Measurements from ENCODE around the gene ITGAL. TPM values are rescaled to one million over a fixed set of nuclear protein-coding genes. Genes with fewer than 3 reads are reported as not detected.
A peak's percentile ranks its signal among the peaks of the same experiment; 100 is the strongest.

ITGAL gene
- total and polyA plus RNA-seq, 2 of the 13 experiments (the other 11 are each of a cell fraction or from before 2014, with no cell fraction given), result 0.86 to 1.2 TPM

DNA sequence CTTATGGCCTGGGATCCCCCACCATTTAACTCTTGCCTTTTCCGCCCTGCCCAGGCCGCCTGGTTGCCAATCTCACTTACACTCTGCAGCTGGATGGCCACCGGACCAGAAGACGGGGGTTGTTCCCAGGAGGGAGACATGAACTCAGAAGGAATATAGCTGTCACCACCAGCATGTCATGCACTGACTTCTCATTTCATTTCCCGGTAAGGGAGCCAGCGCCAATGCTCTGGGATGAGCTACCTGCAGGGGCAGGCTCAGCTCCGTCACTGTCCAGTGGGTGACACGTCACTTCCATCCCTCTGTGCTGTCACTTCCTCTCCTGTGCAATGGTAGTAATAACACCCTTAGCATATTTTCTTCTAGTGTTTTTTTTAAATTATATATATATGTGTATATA, 26.7 kb downstream of the ITGAL start (continued):
- TF ChIP-seq, protein P1, sequence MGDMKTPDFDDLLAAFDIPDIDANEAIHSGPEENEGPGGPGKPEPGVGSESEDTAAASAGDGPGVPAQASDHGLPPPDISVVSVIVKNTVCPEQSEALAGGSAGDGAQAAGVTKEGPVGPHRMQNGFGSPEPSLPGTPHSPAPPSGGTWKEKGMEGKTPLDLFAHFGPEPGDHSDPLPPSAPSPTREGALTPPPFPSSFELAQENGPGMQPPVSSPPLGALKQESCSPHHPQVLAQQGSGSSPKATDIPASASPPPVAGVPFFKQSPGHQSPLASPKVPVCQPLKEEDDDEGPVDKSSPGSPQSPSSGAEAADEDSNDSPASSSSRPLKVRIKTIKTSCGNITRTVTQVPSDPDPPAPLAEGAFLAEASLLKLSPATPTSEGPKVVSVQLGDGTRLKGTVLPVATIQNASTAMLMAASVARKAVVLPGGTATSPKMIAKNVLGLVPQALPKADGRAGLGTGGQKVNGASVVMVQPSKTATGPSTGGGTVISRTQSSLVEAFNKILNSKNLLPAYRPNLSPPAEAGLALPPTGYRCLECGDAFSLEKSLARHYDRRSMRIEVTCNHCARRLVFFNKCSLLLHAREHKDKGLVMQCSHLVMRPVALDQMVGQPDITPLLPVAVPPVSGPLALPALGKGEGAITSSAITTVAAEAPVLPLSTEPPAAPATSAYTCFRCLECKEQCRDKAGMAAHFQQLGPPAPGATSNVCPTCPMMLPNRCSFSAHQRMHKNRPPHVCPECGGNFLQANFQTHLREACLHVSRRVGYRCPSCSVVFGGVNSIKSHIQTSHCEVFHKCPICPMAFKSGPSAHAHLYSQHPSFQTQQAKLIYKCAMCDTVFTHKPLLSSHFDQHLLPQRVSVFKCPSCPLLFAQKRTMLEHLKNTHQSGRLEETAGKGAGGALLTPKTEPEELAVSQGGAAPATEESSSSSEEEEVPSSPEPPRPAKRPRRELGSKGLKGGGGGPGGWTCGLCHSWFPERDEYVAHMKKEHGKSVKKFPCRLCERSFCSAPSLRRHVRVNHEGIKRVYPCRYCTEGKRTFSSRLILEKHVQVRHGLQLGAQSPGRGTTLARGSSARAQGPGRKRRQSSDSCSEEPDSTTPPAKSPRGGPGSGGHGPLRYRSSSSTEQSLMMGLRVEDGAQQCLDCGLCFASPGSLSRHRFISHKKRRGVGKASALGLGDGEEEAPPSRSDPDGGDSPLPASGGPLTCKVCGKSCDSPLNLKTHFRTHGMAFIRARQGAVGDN (CRISPR knock-in tag; IDR thresholded peaks at IDR 0.05), result peak; percentile 31; the same call in 1 of the 2 replicates
- TF ChIP-seq PHF8 (CRISPR knock-in tag; IDR thresholded peaks at IDR 0.05) (0 out of 2 replicates have a peak, but pooled peaks have one; percentile 16), GABPA (IDR thresholded peaks at IDR 0.05; ENCODE audit: low read depth, low read length) (peak; percentile 17; the same call in 1 of the 2 replicates), GABPA (CRISPR knock-in tag; IDR thresholded peaks at IDR 0.05; ENCODE audit: low read depth) (peak; percentile 38; the same call in 1 of the 2 replicates), ZNF7 (CRISPR knock-in tag; IDR thresholded peaks at IDR 0.05) (no peak), POLR2G (IDR thresholded peaks at IDR 0.05; ENCODE audit: low read depth, low read length) (0 out of 2 replicates have a peak, but pooled peaks have one; percentile 34)
- TF ChIP-seq, protein P2, sequence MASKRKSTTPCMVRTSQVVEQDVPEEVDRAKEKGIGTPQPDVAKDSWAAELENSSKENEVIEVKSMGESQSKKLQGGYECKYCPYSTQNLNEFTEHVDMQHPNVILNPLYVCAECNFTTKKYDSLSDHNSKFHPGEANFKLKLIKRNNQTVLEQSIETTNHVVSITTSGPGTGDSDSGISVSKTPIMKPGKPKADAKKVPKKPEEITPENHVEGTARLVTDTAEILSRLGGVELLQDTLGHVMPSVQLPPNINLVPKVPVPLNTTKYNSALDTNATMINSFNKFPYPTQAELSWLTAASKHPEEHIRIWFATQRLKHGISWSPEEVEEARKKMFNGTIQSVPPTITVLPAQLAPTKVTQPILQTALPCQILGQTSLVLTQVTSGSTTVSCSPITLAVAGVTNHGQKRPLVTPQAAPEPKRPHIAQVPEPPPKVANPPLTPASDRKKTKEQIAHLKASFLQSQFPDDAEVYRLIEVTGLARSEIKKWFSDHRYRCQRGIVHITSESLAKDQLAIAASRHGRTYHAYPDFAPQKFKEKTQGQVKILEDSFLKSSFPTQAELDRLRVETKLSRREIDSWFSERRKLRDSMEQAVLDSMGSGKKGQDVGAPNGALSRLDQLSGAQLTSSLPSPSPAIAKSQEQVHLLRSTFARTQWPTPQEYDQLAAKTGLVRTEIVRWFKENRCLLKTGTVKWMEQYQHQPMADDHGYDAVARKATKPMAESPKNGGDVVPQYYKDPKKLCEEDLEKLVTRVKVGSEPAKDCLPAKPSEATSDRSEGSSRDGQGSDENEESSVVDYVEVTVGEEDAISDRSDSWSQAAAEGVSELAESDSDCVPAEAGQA (IDR thresholded peaks at IDR 0.05; ENCODE audit: low read depth), result 0 out of 2 replicates have a peak, but pooled peaks have one; percentile 37
- TF ChIP-seq, protein P2 (CRISPR knock-in tag; IDR thresholded peaks at IDR 0.05; ENCODE audit: borderline replicate concordance), result no peak
